Adrenal gland (tissue), 5 donors: ENCODE results near the gene GLE1.

Experiments
- CTCF ChIP-seq, 6 experiments: fragments of 450-650 bp in 4 of 6; fragments of 200-600 bp in 2 of 6; sonication (generic) in 1 of 6; IDR thresholded peaks; 1 replicate in 5 of 6; 2 replicates in 1 of 6; pipeline versions ENCODE4 v1.5.1 to v1.8.0; 2016 to 2021; ENCODE audit warnings: antibody characterized with exemption in 6 of 6, mild to moderate bottlenecking in 2 of 6, moderate library complexity in 1 of 6
- POLR2A ChIP-seq, 2 donors: fragments of 450-650 bp; IDR thresholded peaks; one replicate each; pipeline ENCODE4 v1.6.1; 2017; ENCODE audit warnings: antibody characterized with exemption in 2 of 2, mild to moderate bottlenecking in 2 of 2, moderate library complexity in 1 of 2
- donor health status: DM: no; HTN: no; CAD: no.

- no peak for TF ChIP-seq CTCF (IDR thresholded peaks at IDR 0.05)
- no peak for TF ChIP-seq POLR2A (IDR thresholded peaks at IDR 0.05)
Observed at GRCh38 chr9:128469070-128469469, 35.4 kb upstream of the GLE1 start.
